Keratinocyte (primary cell): Measurements from ENCODE around the gene SMDT1.

ENCODE experiments used
- CTCF ChIP-seq, 3 experiments: IDR thresholded peaks in 1 of 3; conservative IDR thresholded peaks in 1 of 3; optimal IDR thresholded peaks in 1 of 3; 2 replicates in 2 of 3; 3 replicates in 1 of 3; pipeline versions ENCODE3 to v1.5.1; 2011; ENCODE audit warnings: low read length in 3 of 3, mild to moderate bottlenecking in 3 of 3, moderate library complexity in 2 of 3, control low read depth in 1 of 3, inconsistent platforms in 1 of 3; ENCODE audit not compliant: insufficient read depth in 2 of 3; ENCODE audit errors: extremely low read depth in 1 of 3
- EZH2 ChIP-seq: IDR thresholded peaks from one replicate; pipeline ENCODE4 v1.6.1; 2012; ENCODE audit warnings: inconsistent platforms, mild to moderate bottlenecking, low read length, moderate library complexity

GRCh38 chr22:42066126-42066761 lies 13.3 kb upstream of the SMDT1 start:
- TF ChIP-seq CTCF (optimal IDR thresholded peaks at IDR 0.05 in 1 of 3, IDR thresholded peaks at IDR 0.05 in 1 of 3, conservative IDR thresholded peaks at IDR 0.05 in 1 of 3; ENCODE audit: extremely low read depth in 1 of 3, insufficient read depth in 2 of 3, low read length in 3 of 3) (no peak), EZH2 (no peak)
